NCI-H82 (cell line): ENCODE measurements around the gene LYPD6.

Source experiments
- DNase-seq: peaks from one replicate; lab custom pipeline; 2025; lab: John Stamatoyannopoulos, UW

LYPD6 gene

GRCh38 chr2:149409506-149409905 lies 79.1 kb downstream of the LYPD6 start:
- no peak for DNase-seq

- DNase-seq = no peak
These were observed 80.5 kb downstream of the LYPD6 start for GRCh38 chr2:149410701-149411484.

- DNase-seq = no peak
These were observed 83.1 kb downstream of the LYPD6 start for GRCh38 chr2:149413487-149413886.

GRCh38 chr2:149415086-149415485 lies 84.7 kb downstream of the LYPD6 start:
- DNase-seq = no peak

- no peak for DNase-seq
These were observed 87.7 kb downstream of the LYPD6 start for GRCh38 chr2:149418065-149418464.

GRCh38 chr2:149420053-149420963 lies 89.9 kb downstream of the LYPD6 start:
- DNase-seq = no peak

GRCh38 chr2:149421791-149422190 lies 91.4 kb downstream of the LYPD6 start:
- no peak for DNase-seq

GRCh38 chr2:149422337-149422990 lies 92.1 kb downstream of the LYPD6 start:
- no peak for DNase-seq

GRCh38 chr2:149422991-149423338 lies 92.6 kb downstream of the LYPD6 start:
- DNase-seq = no peak

GRCh38 chr2:149423630-149424029 lies 93.2 kb downstream of the LYPD6 start:
- no peak for DNase-seq

GRCh38 chr2:149427387-149427786 lies 97.0 kb downstream of the LYPD6 start:
- no peak for DNase-seq

GRCh38 chr2:149428783-149429182 lies 98.4 kb downstream of the LYPD6 start:
- no peak for DNase-seq

- DNase-seq = no peak
These were observed 100.7 kb downstream of the LYPD6 start for GRCh38 chr2:149430743-149431736.

- no peak for DNase-seq
These were observed 108.1 kb downstream of the LYPD6 start for GRCh38 chr2:149438330-149438960.

- DNase-seq = no peak
These were observed 110.9 kb downstream of the LYPD6 start for GRCh38 chr2:149441255-149441654.

- DNase-seq = peak; percentile 20
These were observed 112.0 kb downstream of the LYPD6 start for GRCh38 chr2:149442346-149442745.

GRCh38 chr2:149443150-149443549 lies 112.8 kb downstream of the LYPD6 start:
- no peak for DNase-seq

- DNase-seq = no peak
These were observed 116.4 kb downstream of the LYPD6 start for GRCh38 chr2:149446748-149447147.

GRCh38 chr2:149448315-149448714 lies 117.9 kb downstream of the LYPD6 start:
- no peak for DNase-seq

- DNase-seq = no peak
These were observed 118.6 kb downstream of the LYPD6 start for GRCh38 chr2:149449017-149449416.
